SK-N-SH treated with all-trans-retinoic acid at 6 μM for 48 hours (cell line): ENCODE measurements around the gene AGPS.

Experiments used
- ATAC-seq: fragments of 200-7000 bp; cut with Tn5 transposase; 3 replicates; pipeline ENCODE4 v1.9.1; 2020; ENCODE audit warnings: mild to moderate bottlenecking, moderate library complexity
- ARNTL ChIP-seq: fragments of 450-650 bp; formaldehyde crosslinking; IDR thresholded peaks from 2 replicates; pipeline ENCODE4 v1.5.0; 2020; ENCODE audit warnings: low read depth, mild to moderate bottlenecking, moderate library complexity, borderline replicate concordance
- BACH2 ChIP-seq: fragments of 250-450 bp; sonication (Bioruptor Pico); IDR thresholded peaks from 2 replicates; pipeline ENCODE4 v1.9.0; 2021; ENCODE audit warnings: mild to moderate bottlenecking, borderline replicate concordance
- CSDC2 ChIP-seq: fragments of 250-450 bp; sonication (Bioruptor Pico); IDR thresholded peaks from 2 replicates; pipeline ENCODE4 v1.5.0; 2020; ENCODE audit warnings: mild to moderate bottlenecking, moderate library complexity
- ESRRG ChIP-seq: fragments of 250-450 bp; sonication (Bioruptor Pico); IDR thresholded peaks from 2 replicates; pipeline ENCODE4 v1.6.1; 2021; ENCODE audit warnings: mild to moderate bottlenecking
- GLIS3 ChIP-seq: fragments of 250-450 bp; sonication (Bioruptor Pico); IDR thresholded peaks from 2 replicates; pipeline ENCODE4 v1.5.0; 2020; ENCODE audit warnings: mild to moderate bottlenecking, moderate library complexity
- ISL1 ChIP-seq: fragments of 250-450 bp; sonication (Bioruptor Pico); IDR thresholded peaks from 2 replicates; pipeline ENCODE4 v2.1.2; 2022; ENCODE audit warnings: mild to moderate bottlenecking, moderate library complexity
- OSR1 ChIP-seq: fragments of 250-450 bp; sonication (Bioruptor Pico); IDR thresholded peaks from 2 replicates; pipeline ENCODE4 v1.8.0; 2022; ENCODE audit warnings: moderate library complexity, mild to moderate bottlenecking, inconsistent platforms
- PPARA ChIP-seq: fragments of 250-450 bp; sonication (Bioruptor Pico); IDR thresholded peaks from 2 replicates; pipeline ENCODE4 v1.5.0; 2020; ENCODE audit warnings: mild to moderate bottlenecking, borderline replicate concordance
- RARB ChIP-seq: fragments of 250-450 bp; sonication (Bioruptor Pico); IDR thresholded peaks from 2 replicates; pipeline ENCODE4 v1.8.0; 2021; ENCODE audit warnings: mild to moderate bottlenecking, moderate library complexity
- SNAI2 ChIP-seq: fragments of 250-450 bp; sonication (Bioruptor Pico); IDR thresholded peaks from 2 replicates; pipeline ENCODE4 v1.5.0; 2020; ENCODE audit warnings: mild to moderate bottlenecking, moderate library complexity
- TCF4 ChIP-seq: fragments of 250-450 bp; sonication (Bioruptor Pico); IDR thresholded peaks from 2 replicates; pipeline ENCODE4 v1.8.0; 2021; ENCODE audit warnings: mild to moderate bottlenecking, moderate library complexity, borderline replicate concordance
- TOX ChIP-seq: fragments of 250-450 bp; sonication (Bioruptor Pico); IDR thresholded peaks from 2 replicates; pipeline ENCODE4 v1.8.0; 2021; ENCODE audit warnings: mild to moderate bottlenecking, moderate library complexity, borderline replicate concordance
- ZC3H10 ChIP-seq: fragments of 250-450 bp; sonication (Bioruptor Pico); IDR thresholded peaks from 2 replicates; pipeline ENCODE4 v1.5.1; 2021; ENCODE audit warnings: mild to moderate bottlenecking, moderate library complexity
- ZFP3 ChIP-seq: fragments of 250-450 bp; sonication (Bioruptor Pico); IDR thresholded peaks from 2 replicates; pipeline ENCODE4 v1.5.0; 2020; ENCODE audit warnings: mild to moderate bottlenecking, moderate library complexity
- ZFP30 ChIP-seq: fragments of 450-650 bp; formaldehyde crosslinking; IDR thresholded peaks from 2 replicates; pipeline ENCODE4 v1.5.0; 2022; ENCODE audit warnings: mild to moderate bottlenecking, moderate library complexity
- ZNF565 ChIP-seq: fragments of 450-650 bp; formaldehyde crosslinking; conservative IDR thresholded peaks from 2 replicates; pipeline ENCODE4 v1.5.0; 2020; ENCODE audit warnings: low read depth, mild to moderate bottlenecking, moderate library complexity
- ZNF70 ChIP-seq: fragments of 450-650 bp; formaldehyde crosslinking; IDR thresholded peaks from 2 replicates; pipeline ENCODE4 v1.5.0; 2020; ENCODE audit warnings: mild to moderate bottlenecking, moderate library complexity
- ZNF8 ChIP-seq: fragments of 450-650 bp; formaldehyde crosslinking; IDR thresholded peaks from 2 replicates; pipeline ENCODE4 v1.5.0; 2020; ENCODE audit warnings: mild to moderate bottlenecking, moderate library complexity
- TF ChIP-seq, protein P1 (sequence below): fragments of 250-450 bp; sonication (Bioruptor Pico); IDR thresholded peaks from 2 replicates; pipeline ENCODE4 v1.5.1; 2021; ENCODE audit warnings: mild to moderate bottlenecking, moderate library complexity
- TF ChIP-seq, protein P2 (sequence below): fragments of 250-450 bp; sonication (Bioruptor Pico); IDR thresholded peaks from 2 replicates; pipeline ENCODE4 v1.5.0; 2020; ENCODE audit warnings: mild to moderate bottlenecking, moderate library complexity
- TF ChIP-seq, protein P3 (sequence below): fragments of 250-450 bp; sonication (Bioruptor Pico); IDR thresholded peaks from 2 replicates; pipeline ENCODE4 v1.5.1; 2020; ENCODE audit warnings: low read depth, mild to moderate bottlenecking, moderate library complexity
- TF ChIP-seq, protein P4 (sequence below): fragments of 250-450 bp; sonication (Bioruptor Pico); IDR thresholded peaks from 2 replicates; pipeline ENCODE4 v1.8.0; 2020; ENCODE audit warnings: mild to moderate bottlenecking, moderate library complexity, borderline replicate concordance

The AGPS gene

DNA sequence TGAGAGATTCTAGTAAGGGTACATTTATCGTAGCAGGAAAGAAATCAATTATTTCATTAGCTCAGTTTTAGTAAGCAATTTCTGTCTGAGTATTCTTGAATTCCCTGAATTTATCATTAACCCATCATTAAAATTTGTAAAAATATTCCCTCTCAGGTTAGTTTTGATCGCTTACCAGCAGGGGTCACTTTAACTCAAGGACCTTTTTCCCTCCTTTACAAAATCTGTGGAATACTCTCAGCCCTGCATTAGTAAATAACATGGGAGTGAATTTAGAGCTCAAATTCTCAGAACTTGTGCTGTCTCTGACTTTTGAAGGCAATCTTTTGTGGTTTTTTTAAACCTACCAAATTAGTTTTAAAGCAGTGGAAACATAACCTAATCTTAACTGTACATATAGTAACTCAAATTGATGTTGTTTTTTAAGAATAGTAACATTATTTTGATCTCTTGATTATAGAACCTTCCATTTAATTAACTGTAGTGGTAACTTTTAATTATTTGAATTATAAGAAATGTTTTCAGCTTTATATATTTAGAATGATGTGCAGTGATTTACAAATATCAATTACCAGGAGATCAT, 97.2 kb downstream of the AGPS start:
- ATAC-seq = peak; percentile 77; the same call in 2 of the 3 replicates
- TF ChIP-seq ZFP3 (CRISPR knock-in tag) = no peak
- TF ChIP-seq ARNTL (CRISPR knock-in tag) = no peak
- TF ChIP-seq BACH2 (CRISPR knock-in tag) = no peak
- TF ChIP-seq ESRRG (CRISPR knock-in tag) = no peak
- no peak for TF ChIP-seq ZFP30 (CRISPR knock-in tag)
- no peak for TF ChIP-seq ZNF70 (CRISPR knock-in tag)
- no peak for TF ChIP-seq ZC3H10
- no peak for TF ChIP-seq CSDC2 (CRISPR knock-in tag)
- no peak for TF ChIP-seq OSR1 (CRISPR knock-in tag)
- no peak for TF ChIP-seq SNAI2 (CRISPR knock-in tag)
- no peak for TF ChIP-seq RARB (CRISPR knock-in tag)
- no peak for TF ChIP-seq ZNF8
- no peak for TF ChIP-seq PPARA (CRISPR knock-in tag)
- TF ChIP-seq, protein P1, sequence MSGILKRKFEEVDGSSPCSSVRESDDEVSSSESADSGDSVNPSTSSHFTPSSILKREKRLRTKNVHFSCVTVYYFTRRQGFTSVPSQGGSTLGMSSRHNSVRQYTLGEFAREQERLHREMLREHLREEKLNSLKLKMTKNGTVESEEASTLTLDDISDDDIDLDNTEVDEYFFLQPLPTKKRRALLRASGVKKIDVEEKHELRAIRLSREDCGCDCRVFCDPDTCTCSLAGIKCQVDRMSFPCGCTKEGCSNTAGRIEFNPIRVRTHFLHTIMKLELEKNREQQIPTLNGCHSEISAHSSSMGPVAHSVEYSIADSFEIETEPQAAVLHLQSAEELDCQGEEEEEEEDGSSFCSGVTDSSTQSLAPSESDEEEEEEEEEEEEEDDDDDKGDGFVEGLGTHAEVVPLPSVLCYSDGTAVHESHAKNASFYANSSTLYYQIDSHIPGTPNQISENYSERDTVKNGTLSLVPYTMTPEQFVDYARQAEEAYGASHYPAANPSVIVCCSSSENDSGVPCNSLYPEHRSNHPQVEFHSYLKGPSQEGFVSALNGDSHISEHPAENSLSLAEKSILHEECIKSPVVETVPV (CRISPR knock-in tag) = no peak
- no peak for TF ChIP-seq TOX (CRISPR knock-in tag)
- no peak for TF ChIP-seq TCF4
- TF ChIP-seq, protein P2, sequence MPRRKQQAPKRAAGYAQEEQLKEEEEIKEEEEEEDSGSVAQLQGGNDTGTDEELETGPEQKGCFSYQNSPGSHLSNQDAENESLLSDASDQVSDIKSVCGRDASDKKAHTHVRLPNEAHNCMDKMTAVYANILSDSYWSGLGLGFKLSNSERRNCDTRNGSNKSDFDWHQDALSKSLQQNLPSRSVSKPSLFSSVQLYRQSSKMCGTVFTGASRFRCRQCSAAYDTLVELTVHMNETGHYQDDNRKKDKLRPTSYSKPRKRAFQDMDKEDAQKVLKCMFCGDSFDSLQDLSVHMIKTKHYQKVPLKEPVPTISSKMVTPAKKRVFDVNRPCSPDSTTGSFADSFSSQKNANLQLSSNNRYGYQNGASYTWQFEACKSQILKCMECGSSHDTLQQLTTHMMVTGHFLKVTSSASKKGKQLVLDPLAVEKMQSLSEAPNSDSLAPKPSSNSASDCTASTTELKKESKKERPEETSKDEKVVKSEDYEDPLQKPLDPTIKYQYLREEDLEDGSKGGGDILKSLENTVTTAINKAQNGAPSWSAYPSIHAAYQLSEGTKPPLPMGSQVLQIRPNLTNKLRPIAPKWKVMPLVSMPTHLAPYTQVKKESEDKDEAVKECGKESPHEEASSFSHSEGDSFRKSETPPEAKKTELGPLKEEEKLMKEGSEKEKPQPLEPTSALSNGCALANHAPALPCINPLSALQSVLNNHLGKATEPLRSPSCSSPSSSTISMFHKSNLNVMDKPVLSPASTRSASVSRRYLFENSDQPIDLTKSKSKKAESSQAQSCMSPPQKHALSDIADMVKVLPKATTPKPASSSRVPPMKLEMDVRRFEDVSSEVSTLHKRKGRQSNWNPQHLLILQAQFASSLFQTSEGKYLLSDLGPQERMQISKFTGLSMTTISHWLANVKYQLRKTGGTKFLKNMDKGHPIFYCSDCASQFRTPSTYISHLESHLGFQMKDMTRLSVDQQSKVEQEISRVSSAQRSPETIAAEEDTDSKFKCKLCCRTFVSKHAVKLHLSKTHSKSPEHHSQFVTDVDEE (CRISPR knock-in tag) = no peak
- TF ChIP-seq, protein P3, sequence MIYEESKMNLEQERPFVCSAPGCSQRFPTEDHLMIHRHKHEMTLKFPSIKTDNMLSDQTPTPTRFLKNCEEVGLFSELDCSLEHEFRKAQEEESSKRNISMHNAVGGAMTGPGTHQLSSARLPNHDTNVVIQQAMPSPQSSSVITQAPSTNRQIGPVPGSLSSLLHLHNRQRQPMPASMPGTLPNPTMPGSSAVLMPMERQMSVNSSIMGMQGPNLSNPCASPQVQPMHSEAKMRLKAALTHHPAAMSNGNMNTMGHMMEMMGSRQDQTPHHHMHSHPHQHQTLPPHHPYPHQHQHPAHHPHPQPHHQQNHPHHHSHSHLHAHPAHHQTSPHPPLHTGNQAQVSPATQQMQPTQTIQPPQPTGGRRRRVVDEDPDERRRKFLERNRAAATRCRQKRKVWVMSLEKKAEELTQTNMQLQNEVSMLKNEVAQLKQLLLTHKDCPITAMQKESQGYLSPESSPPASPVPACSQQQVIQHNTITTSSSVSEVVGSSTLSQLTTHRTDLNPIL (CRISPR knock-in tag) = no peak
- no peak for TF ChIP-seq ZNF565
- no peak for TF ChIP-seq GLIS3 (CRISPR knock-in tag)

GRCh38 chr2:177495945-177496344, 103.4 kb downstream of the AGPS start:
- TF ChIP-seq TOX (CRISPR knock-in tag) (no peak), TCF4 (0 out of 2 replicates have a peak, but pooled peaks have one; percentile 21)
- ATAC-seq = no peak

DNA sequence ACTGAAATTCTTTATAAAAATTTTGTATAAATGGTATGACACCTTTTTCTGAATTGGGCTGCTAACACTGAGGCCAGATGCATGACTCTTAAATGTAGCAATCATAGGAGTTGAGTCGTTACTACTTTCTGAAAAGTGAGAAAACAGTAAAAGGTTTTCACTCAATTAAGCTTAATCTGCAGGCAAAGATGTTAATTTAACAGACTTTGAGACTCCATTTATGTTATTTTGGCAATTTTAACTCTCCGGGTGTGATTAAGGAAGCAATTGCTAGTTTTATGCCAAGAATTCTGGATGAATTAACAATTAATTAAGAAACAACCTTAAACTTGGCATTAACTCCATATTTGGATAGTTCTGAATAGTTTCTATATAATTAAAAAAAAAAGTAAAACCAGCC, 104.3 kb downstream of the AGPS start:
- ATAC-seq = no peak

More for the DNA sequence above, 104.3 kb downstream of the AGPS start:
- no peak for TF ChIP-seq ZC3H10
- TF ChIP-seq ZFP30 (CRISPR knock-in tag) = no peak
- TF ChIP-seq BACH2 (CRISPR knock-in tag) = no peak
- TF ChIP-seq PPARA (CRISPR knock-in tag) = no peak
- TF ChIP-seq, protein P1 (CRISPR knock-in tag) = no peak
- no peak for TF ChIP-seq ESRRG (CRISPR knock-in tag)
- TF ChIP-seq CSDC2 (CRISPR knock-in tag) = no peak
- TF ChIP-seq RARB (CRISPR knock-in tag) = no peak
- no peak for TF ChIP-seq ZNF565
- TF ChIP-seq, protein P4, sequence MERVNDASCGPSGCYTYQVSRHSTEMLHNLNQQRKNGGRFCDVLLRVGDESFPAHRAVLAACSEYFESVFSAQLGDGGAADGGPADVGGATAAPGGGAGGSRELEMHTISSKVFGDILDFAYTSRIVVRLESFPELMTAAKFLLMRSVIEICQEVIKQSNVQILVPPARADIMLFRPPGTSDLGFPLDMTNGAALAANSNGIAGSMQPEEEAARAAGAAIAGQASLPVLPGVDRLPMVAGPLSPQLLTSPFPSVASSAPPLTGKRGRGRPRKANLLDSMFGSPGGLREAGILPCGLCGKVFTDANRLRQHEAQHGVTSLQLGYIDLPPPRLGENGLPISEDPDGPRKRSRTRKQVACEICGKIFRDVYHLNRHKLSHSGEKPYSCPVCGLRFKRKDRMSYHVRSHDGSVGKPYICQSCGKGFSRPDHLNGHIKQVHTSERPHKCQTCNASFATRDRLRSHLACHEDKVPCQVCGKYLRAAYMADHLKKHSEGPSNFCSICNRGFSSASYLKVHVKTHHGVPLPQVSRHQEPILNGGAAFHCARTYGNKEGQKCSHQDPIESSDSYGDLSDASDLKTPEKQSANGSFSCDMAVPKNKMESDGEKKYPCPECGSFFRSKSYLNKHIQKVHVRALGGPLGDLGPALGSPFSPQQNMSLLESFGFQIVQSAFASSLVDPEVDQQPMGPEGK (CRISPR knock-in tag) = no peak
- no peak for TF ChIP-seq ISL1 (CRISPR knock-in tag)
- TF ChIP-seq SNAI2 (CRISPR knock-in tag) = no peak
